ENCODE data around the gene C1QTNF2.

GRCh38 chr5:160376416-160376815 is 6.0 kb upstream of the C1QTNF2 start:
- no peak for TF ChIP-seq POLR2AphosphoS5 (IDR thresholded peaks at IDR 0.05; ENCODE audit: borderline replicate concordance, low read depth, low read length)
- no peak for TF ChIP-seq EZH2 (IDR thresholded peaks at IDR 0.05)
- no peak for TF ChIP-seq FOXP2 (optimal IDR thresholded peaks at IDR 0.05; ENCODE audit: control extremely low read depth, extremely low read length, insufficient read depth)

All from SK-N-MC (cell line).